IMR-90 (cell line): ENCODE results near the gene SLX9.

Source experiments
- CTCF ChIP-seq: conservative IDR thresholded peaks from 2 replicates; pipeline ENCODE4 v1.5.1; 2012; ENCODE audit warnings: mild to moderate bottlenecking, low read depth, low read length, improper control_type of control experiment
- MXI1 ChIP-seq: IDR thresholded peaks from 2 replicates; pipeline ENCODE4 v1.6.1; 2012; ENCODE audit warnings: low read depth, mild to moderate bottlenecking, low read length, moderate library complexity, borderline replicate concordance

- no peak for TF ChIP-seq CTCF
- no peak for TF ChIP-seq MXI1
These were observed 34.7 kb upstream of the SLX9 start for GRCh38 chr21:44905016-44905727.
